AG04449 (cell line): ENCODE measurements around the gene ENTREP3.
A peak's percentile ranks its signal among the peaks of the same experiment; 100 is the strongest.
"Not testable (repeated sequence)": the region's sequence is repeated elsewhere in the genome, so short reads cannot be mapped to it uniquely, and the experiment has no call there.

Source experiments
- CTCF ChIA-PET: fragments of 350-600 bp; formaldehyde crosslinking; extraction: SDS; loops from one replicate; lab custom pipeline; 2021; ENCODE audit warnings: antibody characterized with exemption; lab: Yijun Ruan, JAX
- POLR2A ChIA-PET: fragments of 400-600, 350-600 bp; formaldehyde crosslinking; extraction: SDS; loops from one replicate; lab custom pipeline; 2020; ENCODE audit warnings: antibody characterized with exemption, inconsistent platforms; lab: Yijun Ruan, JAX
- DNase-seq: peaks from one replicate; pipeline ENCODE4 v3.0.0-alpha.2; 2010; ENCODE audit warnings: low read depth, low spot score
- H3K4me3 ChIP-seq: 2 replicates; pipeline ENCODE4 v1.5.1; 2011; ENCODE audit warnings: low read depth, mild to moderate bottlenecking, control low read depth, low read length
- CTCF ChIP-seq: IDR thresholded peaks from one replicate; pipeline ENCODE4 v1.5.1; 2011; ENCODE audit warnings: mild to moderate bottlenecking, moderate library complexity, low read length, control low read depth, inconsistent platforms; ENCODE audit not compliant: insufficient read depth; ENCODE audit errors: missing control alignments

The ENTREP3 gene

GRCh38 chr1:155251566-155251965 lies 3.7 kb downstream of the ENTREP3 start:
- CTCF ChIA-PET = interaction anchor here (0.7 to 11.3 kb wide), 60 partner anchors 9 to 588 kb away, joined by 3 to 253 read pairs (median 6); partner anchors contain the start of genes CLK2, FDPS, HCN3 and KRTCAP2
- no peak for TF ChIP-seq CTCF
- no peak overlapping the region for H3K4me3 ChIP-seq
- no peak for DNase-seq
- POLR2A ChIA-PET = interaction anchor here (1.6 to 1.7 kb wide), 3 partner anchors 8 to 69 kb away, joined by 6 to 13 read pairs (median 10); partner anchors contain the start of genes RUSC1 and SCAMP3

- ChIA-PET POLR2A (interaction anchor here (0.7 to 1.7 kb wide), 6 partner anchors 9 to 78 kb away, joined by 3 to 13 read pairs (median 5); partner anchors contain the start of genes KRTCAP2, RUSC1 and SCAMP3), CTCF (interaction anchor here (0.7 to 11.3 kb wide), 83 partner anchors 9 to 589 kb away, joined by 3 to 253 read pairs (median 6); partner anchors contain the start of genes CLK2, FDPS, HCN3 and KRTCAP2)
- no peak for DNase-seq
- peak; percentile 100 for TF ChIP-seq CTCF
- H3K4me3 ChIP-seq = no peak overlapping the region
These were observed 4.4 kb downstream of the ENTREP3 start for GRCh38 chr1:155250633-155251449.

GRCh38 chr1:155250246-155250632 lies 5.0 kb downstream of the ENTREP3 start:
- no peak overlapping the region for H3K4me3 ChIP-seq
- DNase-seq = no peak
- TF ChIP-seq CTCF = no peak
- CTCF ChIA-PET = interaction anchor here (0.7 to 11.3 kb wide), 71 partner anchors 10 to 479 kb away, joined by 3 to 253 read pairs (median 6); partner anchors contain the start of genes CLK2, FDPS, HCN3 and KRTCAP2
- POLR2A ChIA-PET = interaction anchor here (0.7 to 1.7 kb wide), 6 partner anchors 9 to 77 kb away, joined by 3 to 13 read pairs (median 5); partner anchors contain the start of genes KRTCAP2, RUSC1 and SCAMP3

- DNase-seq = no peak
- TF ChIP-seq CTCF = no peak
- no peak overlapping the region for H3K4me3 ChIP-seq
- ChIA-PET POLR2A (interaction anchor here (1.1 kb wide), 1 partner anchor 14 kb away, joined by 5 read pairs; the partner anchor contains the start of gene SCAMP3), CTCF (interaction anchor here (1.0 to 11.3 kb wide), 10 partner anchors 8 to 344 kb away, joined by 3 to 253 read pairs (median 16); partner anchors contain the start of genes CLK2, FDPS, HCN3 and KRTCAP2)
These were observed 7.4 kb downstream of the ENTREP3 start for GRCh38 chr1:155247667-155248553.

GRCh38 chr1:155246796-155247195 lies 8.5 kb downstream of the ENTREP3 start:
- POLR2A ChIA-PET, H3K4me3 ChIP-seq, DNase-seq: not testable (repeated sequence)
- CTCF ChIA-PET = interaction anchor here (1.0 to 11.3 kb wide), 5 partner anchors 9 to 77 kb away, joined by 3 to 253 read pairs (median 4); partner anchors contain the start of genes FDPS and RUSC1

- ChIA-PET POLR2A (no interaction called here), CTCF (interaction anchor here (0.6 to 5.7 kb wide), 13 partner anchors 10 to 404 kb away, joined by 3 to 28 read pairs (median 3); partner anchors contain the start of genes ENTREP3, MTX1 and THBS3)
- H3K4me3 ChIP-seq = peak overlapping the region; percentile 67
- DNase-seq = no peak
- no peak for TF ChIP-seq CTCF
These were observed 10.1 kb downstream of the ENTREP3 start for GRCh38 chr1:155245163-155245524.
